Suprapubic skin (tissue), 4 donors: ENCODE measurements around the gene INF2. TPM values are rescaled to one million over a fixed set of nuclear protein-coding genes. Genes with fewer than 3 reads are reported as not detected.

Experiments used
- DNase-seq, 2 donors: peaks; one replicate each; pipeline ENCODE4 v3.0.0-alpha.2; 2019; ENCODE audit warnings: low spot score in 2 of 2
- H3K27ac ChIP-seq: fragments of 200-600 bp; sonication (generic); one replicate; pipeline ENCODE4 v1.5.1; 2019
- H3K27me3 ChIP-seq: fragments of 200-600 bp; sonication (generic); one replicate; pipeline ENCODE4 v1.5.1; 2019
- H3K36me3 ChIP-seq: fragments of 200-600 bp; sonication (generic); one replicate; pipeline ENCODE4 v1.5.1; 2019
- H3K4me1 ChIP-seq: fragments of 200-600 bp; sonication (generic); one replicate; pipeline ENCODE4 v1.5.1; 2019
- H3K4me3 ChIP-seq: fragments of 200-600 bp; sonication (generic); one replicate; pipeline ENCODE4 v1.5.1; 2019; ENCODE audit warnings: mild to moderate bottlenecking
- H3K9me3 ChIP-seq: fragments of 200-600 bp; sonication (generic); one replicate; pipeline ENCODE4 v1.5.1; 2019
- EP300 ChIP-seq: sonication (generic); formaldehyde crosslinking; IDR thresholded peaks from one replicate; pipeline ENCODE4 v1.6.1; 2017; ENCODE audit warnings: antibody characterized with exemption
- POLR2A ChIP-seq, 2 donors: fragments of 450-650 bp; IDR thresholded peaks; one replicate each; pipeline ENCODE4 v1.6.1; 2017; ENCODE audit warnings: antibody characterized with exemption in 2 of 2, mild to moderate bottlenecking in 2 of 2, moderate library complexity in 2 of 2
- POLR2AphosphoS5 ChIP-seq, 3 donors: sonication (generic); formaldehyde crosslinking; IDR thresholded peaks; one replicate each; pipeline ENCODE4 v1.6.1; 2017; ENCODE audit warnings: antibody characterized with exemption in 3 of 3
- WGBS: methylation state at CpG from one replicate; pipeline ENCODE4 v1.1.5; 2018; 5-methylcytosine and 5-hydroxymethylcytosine counted together
- total RNA-seq, 4 donors: library from RNA; depleted of rRNA; stranded (reverse); fragments of >200 nt; gene quantifications; one replicate each; pipeline ENCODE4 v1.1.0, GENCODE V29; 2016
- TF ChIP-seq, protein P1 (sequence below), 2 donors: fragments of 200-600 bp in 1 of 2; fragments of 450-650 bp in 1 of 2; sonication (generic) in 1 of 2; IDR thresholded peaks; one replicate each; pipeline ENCODE4 v1.5.1; 2016 to 2019; ENCODE audit warnings: antibody characterized with exemption in 2 of 2, mild to moderate bottlenecking in 1 of 2, moderate library complexity in 1 of 2

Gene INF2
- total RNA-seq, 4 donors from 2014 or later, result 52.1 to 126 (median 81.8) TPM

GRCh38 chr14:104751539-104752422, 62.4 kb downstream of the INF2 start:
- no peaks in the 10 kb centered on the region for H3K9me3 ChIP-seq
- 50% methylated on average over 14 of the region's 90 CpGs for WGBS
- H3K4me1 ChIP-seq, result peaks cover 60% of the 10 kb centered on the region
- peaks cover 17% of the 10 kb centered on the region for H3K36me3 ChIP-seq
- TF ChIP-seq POLR2A (IDR thresholded peaks at IDR 0.05) (no peak), POLR2AphosphoS5 (IDR thresholded peaks at IDR 0.05) (no peak), EP300 (no peak)
- TF ChIP-seq, protein P1, sequence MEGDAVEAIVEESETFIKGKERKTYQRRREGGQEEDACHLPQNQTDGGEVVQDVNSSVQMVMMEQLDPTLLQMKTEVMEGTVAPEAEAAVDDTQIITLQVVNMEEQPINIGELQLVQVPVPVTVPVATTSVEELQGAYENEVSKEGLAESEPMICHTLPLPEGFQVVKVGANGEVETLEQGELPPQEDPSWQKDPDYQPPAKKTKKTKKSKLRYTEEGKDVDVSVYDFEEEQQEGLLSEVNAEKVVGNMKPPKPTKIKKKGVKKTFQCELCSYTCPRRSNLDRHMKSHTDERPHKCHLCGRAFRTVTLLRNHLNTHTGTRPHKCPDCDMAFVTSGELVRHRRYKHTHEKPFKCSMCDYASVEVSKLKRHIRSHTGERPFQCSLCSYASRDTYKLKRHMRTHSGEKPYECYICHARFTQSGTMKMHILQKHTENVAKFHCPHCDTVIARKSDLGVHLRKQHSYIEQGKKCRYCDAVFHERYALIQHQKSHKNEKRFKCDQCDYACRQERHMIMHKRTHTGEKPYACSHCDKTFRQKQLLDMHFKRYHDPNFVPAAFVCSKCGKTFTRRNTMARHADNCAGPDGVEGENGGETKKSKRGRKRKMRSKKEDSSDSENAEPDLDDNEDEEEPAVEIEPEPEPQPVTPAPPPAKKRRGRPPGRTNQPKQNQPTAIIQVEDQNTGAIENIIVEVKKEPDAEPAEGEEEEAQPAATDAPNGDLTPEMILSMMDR (IDR thresholded peaks at IDR 0.05), result no peak
- no peaks in the 10 kb centered on the region for H3K27me3 ChIP-seq
- peak overlapping the region; percentile 89 for H3K4me3 ChIP-seq
- no peak for DNase-seq
- peak overlapping the region; percentile 73 for H3K27ac ChIP-seq

DNA sequence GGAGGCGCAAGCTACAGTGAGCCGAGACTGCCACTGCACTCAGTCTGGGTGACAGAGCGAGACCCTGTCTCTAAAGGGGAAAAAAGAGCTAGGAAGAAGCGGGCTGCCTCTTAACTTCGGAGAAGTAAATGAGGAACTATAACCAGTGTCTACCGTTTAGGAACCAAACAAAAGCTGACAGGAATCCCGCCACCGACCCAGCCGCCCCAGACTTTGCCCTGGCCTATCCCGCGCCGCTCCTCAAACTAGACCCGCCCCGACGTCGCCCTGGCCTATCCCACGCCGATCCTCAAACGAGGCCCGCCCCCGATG, 63.0 kb downstream of the INF2 start:
- WGBS, result 1% methylated on average over 20 of the region's 21 CpGs
- Histone ChIP-seq H3K9me3 (no peaks in the 10 kb centered on the region), H3K27ac (peak overlapping the region; percentile 73), H3K4me3 (peak overlapping the region; percentile 89), H3K27me3 (no peaks in the 10 kb centered on the region), H3K36me3 (peaks cover 23% of the 10 kb centered on the region), H3K4me1 (peaks cover 54% of the 10 kb centered on the region)
- TF ChIP-seq, protein P1 (IDR thresholded peaks at IDR 0.05), result no peak
- TF ChIP-seq POLR2AphosphoS5 (IDR thresholded peaks at IDR 0.05) (no peak), POLR2A (IDR thresholded peaks at IDR 0.05) (no peak), EP300 (no peak)
- no peak for DNase-seq

DNA sequence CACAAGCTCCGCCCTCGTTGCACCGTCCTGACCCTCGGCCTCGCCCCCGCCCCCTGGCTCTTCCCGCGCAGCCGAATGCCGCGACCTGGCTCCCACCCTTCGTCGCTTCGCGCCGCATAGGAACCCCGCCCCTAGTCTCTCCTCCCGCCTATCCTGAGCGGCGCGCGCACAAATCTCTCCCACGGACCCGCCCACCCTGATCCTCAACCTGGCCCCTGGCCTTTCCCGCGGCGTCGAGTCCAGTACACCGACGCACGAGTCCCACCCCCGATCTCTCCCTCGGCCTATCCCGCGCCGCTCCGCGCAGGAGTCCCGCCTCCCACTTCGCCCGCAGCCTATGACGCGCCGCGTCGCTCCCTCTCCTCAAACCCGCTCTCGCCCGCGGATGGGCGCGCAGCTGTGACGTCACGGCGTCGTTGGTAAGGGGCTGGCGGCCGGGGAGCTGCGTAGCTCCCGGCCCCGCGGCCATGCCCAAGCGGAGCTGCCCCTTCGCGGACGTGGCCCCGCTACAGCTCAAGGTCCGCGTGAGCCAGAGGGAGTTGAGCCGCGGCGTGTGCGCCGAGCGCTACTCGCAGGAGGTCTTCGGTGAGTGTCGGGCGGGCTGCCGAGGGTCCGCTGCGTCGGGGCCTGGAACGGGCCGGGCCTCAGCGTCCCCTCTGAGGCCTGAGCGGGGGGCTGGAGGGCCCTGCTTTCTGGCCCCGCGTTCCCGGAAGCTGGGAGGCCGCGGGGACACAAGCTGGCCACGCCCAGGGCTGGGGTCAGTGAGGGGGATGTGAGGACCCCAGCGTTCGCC, 63.5 kb downstream of the INF2 start, which contains the start of gene SIVA1:
SIVA1 (plus strand) TSS at position 413 of the 793 bp plus-strand sequence; CDS start at position 468, 55 bp downstream.
- H3K27me3 ChIP-seq, result no peaks in the 10 kb centered on the region
- WGBS, result under 1% methylated on average over 54 of the region's 95 CpGs
- H3K9me3 ChIP-seq, result no peaks in the 10 kb centered on the region
- peak; percentile 99 to 100 for DNase-seq
- H3K4me3 ChIP-seq, result peak within 1 kb of the TSS; percentile 89
- peak in 1 of 2 donors; percentile 86 for TF ChIP-seq POLR2A (IDR thresholded peaks at IDR 0.05)
- TF ChIP-seq POLR2AphosphoS5 (IDR thresholded peaks at IDR 0.05), result peak in 2 of 3 donors; percentile 77 to 88
- TF ChIP-seq, protein P1 (IDR thresholded peaks at IDR 0.05), result no peak
- TF ChIP-seq EP300, result no peak
- peak within 1 kb of the TSS; percentile 86 for H3K27ac ChIP-seq
- peaks cover 29% of the 10 kb centered on the region for H3K36me3 ChIP-seq
- peaks cover 48% of the 10 kb centered on the region for H3K4me1 ChIP-seq

- Histone ChIP-seq H3K36me3 (peaks cover 35% of the 10 kb centered on the region), H3K9me3 (no peaks in the 10 kb centered on the region), H3K4me1 (peaks cover 41% of the 10 kb centered on the region), H3K4me3 (peak overlapping the region; percentile 89), H3K27ac (peak overlapping the region; percentile 86), H3K27me3 (no peaks in the 10 kb centered on the region)
- WGBS, result 5% methylated on average over 12 of the region's 30 CpGs
- TF ChIP-seq, protein P1 (IDR thresholded peaks at IDR 0.05), result no peak
- no peak for TF ChIP-seq POLR2A (IDR thresholded peaks at IDR 0.05)
- TF ChIP-seq POLR2AphosphoS5 (IDR thresholded peaks at IDR 0.05), result no peak
- TF ChIP-seq EP300, result no peak
- DNase-seq, result no peak
Observed at GRCh38 chr14:104753528-104754212, 64.3 kb downstream of the INF2 start.
